PC-9 (cell line): Measurements from ENCODE around the gene MTOR. TPM values are rescaled to one million over a fixed set of nuclear protein-coding genes. Genes with fewer than 3 reads are reported as not detected.

Experiments used
- BruUV-seq: library from RNA; stranded (reverse); fragments of 400-500 nt; replicated peaks from 2 replicates; lab custom pipeline; 2021; lab: Mats Ljungman, UMichigan
- CTCF ChIA-PET: fragments of 300-600 bp; sonication (Branson Sonifier 250); formaldehyde crosslinking; loops from one replicate; lab custom pipeline; 2022; ENCODE audit warnings: antibody characterized with exemption; lab: Charles Lee
- POLR2A ChIA-PET: fragments of 300-600 bp; sonication (Branson Sonifier 250); formaldehyde crosslinking; loops from one replicate; lab custom pipeline; 2022; ENCODE audit warnings: antibody characterized with exemption; ENCODE audit not compliant: unreplicated experiment; lab: Charles Lee
- DNase-seq, 2 experiments: peaks; one replicate each; pipeline versions ENCODE4 v3.0.0 to v3.0.0-alpha.2; 2015 to 2022; ENCODE audit warnings: mixed read lengths in 1 of 2
- H2AFZ ChIP-seq: fragments of 200-600 bp; sonication (generic); 2 replicates; pipeline ENCODE4 v1.8.1; 2017; ENCODE audit warnings: antibody characterized with exemption
- H3F3A ChIP-seq: fragments of 200-600 bp; sonication (generic); 2 replicates; pipeline ENCODE4 v1.8.1; 2017; ENCODE audit warnings: antibody characterized with exemption, mild to moderate bottlenecking, low read depth; ENCODE audit not compliant: insufficient read depth
- H3K27ac ChIP-seq: fragments of 200-600 bp; sonication (generic); 2 replicates; pipeline ENCODE4 v1.6.1; 2016; ENCODE audit warnings: mixed run types
- H3K27me3 ChIP-seq: fragments of 200-600 bp; sonication (generic); 2 replicates; pipeline ENCODE4 v1.6.1; 2016; ENCODE audit warnings: low read depth, mixed run types; ENCODE audit not compliant: insufficient read depth
- H3K36me3 ChIP-seq: fragments of 200-600 bp; sonication (generic); 2 replicates; pipeline ENCODE4 v1.6.1; 2016; ENCODE audit warnings: low read depth, mixed run types
- H3K4me1 ChIP-seq: fragments of 200-600 bp; sonication (generic); replicated peaks from 2 replicates; pipeline ENCODE4 v1.6.1; 2016; ENCODE audit warnings: mixed run types; ENCODE audit not compliant: insufficient read depth
- H3K4me2 ChIP-seq: fragments of 200-600 bp; sonication (generic); 2 replicates; pipeline ENCODE4 v1.6.1; 2017; ENCODE audit warnings: mixed run types
- H3K4me3 ChIP-seq: fragments of 200-600 bp; sonication (generic); 2 replicates; pipeline ENCODE4 v1.6.1; 2016; ENCODE audit warnings: mixed run types
- H3K79me2 ChIP-seq: fragments of 200-600 bp; sonication (generic); 2 replicates; pipeline ENCODE4 v1.6.1; 2017; ENCODE audit warnings: low read depth, mixed run types
- H3K9me2 ChIP-seq: fragments of 200-600 bp; sonication (generic); 2 replicates; pipeline ENCODE4 v1.8.1; 2017; ENCODE audit warnings: mild to moderate bottlenecking; ENCODE audit not compliant: insufficient read depth
- H3K9me3 ChIP-seq: fragments of 200-600 bp; sonication (generic); 2 replicates; pipeline ENCODE4 v1.8.1; 2016; ENCODE audit warnings: low read depth; ENCODE audit not compliant: insufficient read depth
- H4K20me1 ChIP-seq: fragments of 200-600 bp; sonication (generic); 2 replicates; pipeline ENCODE4 v1.8.1; 2017; ENCODE audit not compliant: insufficient read depth
- CTCF ChIP-seq: fragments of 200-600 bp; sonication (generic); conservative IDR thresholded peaks from 2 replicates; pipeline ENCODE4 v1.6.1; 2017; ENCODE audit warnings: mixed run types, antibody characterized with exemption, mild to moderate bottlenecking, moderate library complexity
- EZH2 ChIP-seq: fragments of 200-600 bp; sonication (generic); IDR thresholded peaks from 2 replicates; pipeline ENCODE4 v1.8.0; 2017; ENCODE audit warnings: antibody characterized with exemption, low read depth
- intact Hi-C: fragments of 100-400 bp; cut with micrococcal nuclease; formaldehyde crosslinking; loops from one replicate; pipeline ENCODE4 v1.10.0; 2022; ENCODE audit not compliant: unreplicated experiment
- total RNA-seq: library from RNA; stranded (reverse); gene quantifications from 2 replicates; pipeline ENCODE4 v1.2.3, GENCODE V29; 2021

Gene MTOR
- total RNA-seq, 1 experiment from 2014 or later: 37.4 TPM

DNA sequence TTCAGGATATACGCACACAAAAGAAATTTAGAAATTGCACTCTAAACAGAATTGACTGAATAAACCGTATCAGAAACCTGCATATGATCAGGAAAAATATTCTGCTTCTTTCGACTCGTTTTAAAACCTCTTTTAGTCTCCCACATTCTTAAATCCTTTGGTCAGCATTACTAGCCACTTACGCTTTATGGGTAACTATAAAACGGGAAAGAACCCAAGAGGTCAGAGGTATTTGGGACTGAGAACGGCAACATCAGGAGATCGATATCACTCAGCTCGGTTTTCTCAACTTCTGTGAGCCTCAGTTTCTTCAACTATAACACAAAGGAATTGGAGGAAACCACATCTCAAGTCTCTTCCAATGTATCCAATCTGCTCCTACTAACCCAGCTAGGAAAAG, 109.6 kb downstream of the MTOR start:
- no peak overlapping the region for H3K4me2 ChIP-seq
- H3F3A ChIP-seq: no peaks in the 10 kb centered on the region
- BruUV-seq: no TSS peak
- peaks cover 7% of the 10 kb centered on the region for H3K4me1 ChIP-seq
- TF ChIP-seq EZH2: no peak
- TF ChIP-seq CTCF: no peak
- no peaks in the 10 kb centered on the region for H3K9me3 ChIP-seq
- no peak overlapping the region for H3K4me3 ChIP-seq
- no peak overlapping the region for H2AFZ ChIP-seq
- H3K36me3 ChIP-seq: no peaks in the 10 kb centered on the region
- no peak overlapping the region for H3K27ac ChIP-seq
- no peaks in the 10 kb centered on the region for H3K9me2 ChIP-seq
- POLR2A ChIA-PET: no interaction called here
- H4K20me1 ChIP-seq: no peaks in the 10 kb centered on the region
- no peak for DNase-seq
- no peaks in the 10 kb centered on the region for H3K27me3 ChIP-seq
- CTCF ChIA-PET: interaction anchor here (0.6 kb wide), 1 partner anchor 498 kb away, joined by 11 read pairs; no protein-coding TSS in a partner anchor
- intact Hi-C loops: no loop called here
- no peaks in the 10 kb centered on the region for H3K79me2 ChIP-seq

DNA sequence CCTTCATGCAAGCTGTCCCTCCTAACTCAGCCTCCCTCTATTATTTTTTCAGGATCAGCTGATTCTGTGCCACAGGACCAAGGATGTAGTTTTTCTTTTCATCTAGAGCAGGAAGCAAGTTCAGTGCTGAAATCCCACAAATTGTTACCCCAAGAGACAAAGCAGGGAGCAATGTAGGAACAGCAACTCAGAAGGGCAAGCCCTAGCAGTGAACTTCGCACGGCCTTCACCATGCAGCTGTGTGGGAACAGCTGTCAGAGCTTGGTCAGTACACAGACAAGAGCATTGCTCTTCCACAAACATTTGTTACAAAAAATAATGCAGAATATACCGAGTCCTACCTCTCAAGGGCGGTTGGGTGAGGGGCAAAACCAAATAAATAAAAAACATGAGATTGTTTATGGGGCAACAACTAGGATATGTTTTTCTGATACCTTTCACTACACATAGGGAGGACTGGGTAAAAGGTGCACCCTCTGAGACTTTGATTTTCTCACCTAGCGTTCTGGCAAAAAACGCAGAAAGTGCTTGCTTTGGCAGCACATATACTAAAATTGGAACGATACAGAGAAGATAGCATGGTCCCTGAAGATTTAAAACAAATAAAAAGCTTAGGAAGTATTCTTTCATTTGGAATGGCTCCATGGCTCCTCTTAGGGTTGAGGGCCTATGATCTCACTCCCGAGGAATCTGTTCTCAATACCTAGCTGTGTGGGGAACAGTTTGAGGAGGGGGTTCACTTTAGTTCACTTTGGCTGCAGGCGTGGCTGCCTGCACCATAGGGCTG, 110.3 kb downstream of the MTOR start:
- no peaks in the 10 kb centered on the region for H3K27me3 ChIP-seq
- POLR2A ChIA-PET: no interaction called here
- H3F3A ChIP-seq: no peaks in the 10 kb centered on the region
- H3K4me1 ChIP-seq: peaks cover 10% of the 10 kb centered on the region
- no TSS peak for BruUV-seq
- H3K9me2 ChIP-seq: no peaks in the 10 kb centered on the region
- no peaks in the 10 kb centered on the region for H3K9me3 ChIP-seq
- H3K4me2 ChIP-seq: no peak overlapping the region
- no peak for TF ChIP-seq CTCF
- TF ChIP-seq EZH2: no peak
- CTCF ChIA-PET: interaction anchor here (0.6 kb wide), 2 partner anchors 373 to 1017 kb away, joined by 3 to 6 read pairs; no protein-coding TSS in a partner anchor
- no peak overlapping the region for H3K27ac ChIP-seq
- no peaks in the 10 kb centered on the region for H4K20me1 ChIP-seq
- intact Hi-C loops: no loop called here
- no peak overlapping the region for H2AFZ ChIP-seq
- no peak for DNase-seq
- no peaks in the 10 kb centered on the region for H3K36me3 ChIP-seq
- no peaks in the 10 kb centered on the region for H3K79me2 ChIP-seq
- no peak overlapping the region for H3K4me3 ChIP-seq

DNA sequence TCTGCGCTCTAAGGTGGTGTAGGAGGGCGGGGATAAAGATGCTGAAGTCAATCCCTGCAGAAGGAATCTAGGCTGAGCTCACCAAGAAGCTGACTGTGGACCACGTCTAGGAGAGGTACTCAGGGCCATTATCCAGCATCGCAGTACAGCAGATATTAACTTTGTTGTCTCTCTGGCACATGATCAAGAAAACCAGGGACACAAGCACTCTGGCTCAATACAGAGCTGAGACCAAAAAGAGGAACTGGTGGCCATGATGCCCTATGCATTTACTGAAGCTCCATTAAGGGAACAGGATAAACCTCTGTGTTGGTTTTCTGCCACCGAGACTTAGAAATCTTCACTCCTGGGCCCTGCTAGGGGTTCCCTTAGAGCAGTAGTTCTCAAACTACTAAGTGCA, 111.2 kb downstream of the MTOR start:
- CTCF ChIA-PET: no interaction called here
- Histone ChIP-seq H4K20me1 (no peaks in the 10 kb centered on the region), H2AFZ (no peak overlapping the region), H3K9me3 (no peaks in the 10 kb centered on the region), H3K9me2 (no peaks in the 10 kb centered on the region), H3F3A (no peaks in the 10 kb centered on the region), H3K36me3 (no peaks in the 10 kb centered on the region), H3K4me1 (peaks cover 14% of the 10 kb centered on the region), H3K27me3 (no peaks in the 10 kb centered on the region), H3K79me2 (no peaks in the 10 kb centered on the region), H3K4me3 (no peak overlapping the region), H3K4me2 (no peak overlapping the region), H3K27ac (no peak overlapping the region)
- no peak for DNase-seq
- BruUV-seq: no TSS peak
- intact Hi-C loops: no loop called here
- no peak for TF ChIP-seq EZH2
- TF ChIP-seq CTCF: no peak
- POLR2A ChIA-PET: no interaction called here
